ENCODE data around the gene CROT.

CROT gene

GRCh38 chr7:87341441-87341840 lies 4.0 kb upstream of the CROT start:
- no peak for DNase-seq (ENCODE audit: low read depth in 2 of 2)

- no peak for DNase-seq (ENCODE audit: low read depth in 2 of 2)
These were observed 3.2 kb upstream of the CROT start for GRCh38 chr7:87342231-87342630.

- DNase-seq (ENCODE audit: low read depth in 2 of 2) = no peak
These were observed 1.0 kb upstream of the CROT start for GRCh38 chr7:87344446-87344845.

DNA sequence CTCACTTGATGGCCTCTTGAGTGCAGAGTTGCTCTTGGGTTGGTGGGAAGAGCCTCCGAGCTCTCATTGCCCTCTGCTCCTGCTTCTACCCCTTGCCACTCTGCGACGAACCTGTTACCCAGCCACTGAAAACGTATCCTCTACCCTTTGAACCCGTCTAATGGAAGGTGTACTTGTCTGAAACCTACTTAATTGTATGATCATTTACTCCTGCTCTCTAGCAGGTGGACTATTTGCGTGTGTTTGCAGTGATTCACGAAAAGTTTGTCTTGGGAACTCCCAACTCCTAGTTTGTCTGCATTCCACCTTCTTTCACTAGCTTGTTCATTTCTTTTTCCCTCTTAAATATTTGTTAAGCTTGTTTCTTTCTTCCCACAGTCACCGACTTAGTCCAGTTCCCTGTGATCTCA lies 503 bp downstream of the CROT start:
- no peak for DNase-seq (ENCODE audit: low read depth in 2 of 2)

- no peak for DNase-seq (ENCODE audit: low read depth in 2 of 2)
These were observed 1.7 kb downstream of the CROT start for GRCh38 chr7:87347207-87347606.

GRCh38 chr7:87347664-87348063 lies 2.2 kb downstream of the CROT start:
- no peak for DNase-seq (ENCODE audit: low read depth in 2 of 2)

DNA sequence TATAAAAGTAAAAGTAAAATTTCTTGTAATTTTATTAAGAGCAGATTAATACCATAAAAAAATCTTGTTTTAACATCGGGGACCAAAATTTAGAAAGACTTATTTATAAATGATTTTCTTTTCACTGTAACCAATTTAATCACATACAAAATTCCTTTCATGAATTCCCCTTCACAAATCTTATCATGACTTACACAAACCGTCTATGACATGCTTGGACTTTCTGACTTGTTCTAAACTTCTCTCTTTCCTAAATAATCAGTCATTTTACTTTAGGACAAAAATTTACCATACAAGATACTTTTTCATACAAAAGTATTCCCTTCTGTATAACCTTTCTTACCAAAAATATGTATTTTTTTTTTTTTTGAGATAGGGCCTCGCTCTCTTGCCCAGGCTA lies 9.3 kb downstream of the CROT start:
- DNase-seq (ENCODE audit: low read depth in 2 of 2) = no peak

DNA sequence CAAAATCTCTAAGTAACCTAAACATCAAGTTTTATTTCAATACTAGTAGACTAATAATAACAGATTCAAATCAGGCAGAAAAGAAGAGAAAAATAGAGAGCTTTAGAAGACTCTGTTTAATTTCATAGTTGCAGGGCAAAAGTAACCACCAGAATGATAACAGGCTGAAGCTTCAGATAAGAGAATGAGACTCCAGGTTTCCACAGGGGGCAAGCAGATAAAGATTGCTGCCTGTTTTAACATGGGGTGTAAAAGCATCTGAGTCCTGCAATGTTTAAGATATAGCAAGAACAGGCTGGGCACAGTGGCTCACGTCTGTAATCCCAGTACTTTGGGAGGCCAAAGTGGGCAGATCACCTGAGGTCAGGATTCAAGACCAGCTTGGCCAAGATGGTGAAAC lies 11.0 kb downstream of the CROT start:
- no peak for DNase-seq (ENCODE audit: low read depth in 2 of 2)

DNA sequence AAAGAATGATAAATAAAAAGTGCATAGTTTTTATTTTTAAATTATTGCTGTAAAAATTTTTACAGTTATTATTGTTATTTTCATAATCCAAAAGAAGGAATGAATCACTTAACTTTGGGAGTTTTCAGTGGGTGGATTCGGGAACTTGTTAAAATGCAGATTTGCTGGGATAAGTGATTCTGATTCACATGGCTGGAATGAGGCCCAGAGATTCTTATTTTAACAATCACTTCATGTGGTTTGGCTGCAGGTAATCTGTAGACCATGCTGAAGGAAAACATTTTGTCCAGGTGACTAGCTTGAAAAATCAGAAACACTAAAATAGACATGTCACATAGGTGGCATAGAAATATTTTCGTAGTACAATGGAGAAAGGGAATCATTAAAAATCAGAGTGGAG lies 13.9 kb downstream of the CROT start:
- no peak for DNase-seq (ENCODE audit: low read depth in 2 of 2)

DNA sequence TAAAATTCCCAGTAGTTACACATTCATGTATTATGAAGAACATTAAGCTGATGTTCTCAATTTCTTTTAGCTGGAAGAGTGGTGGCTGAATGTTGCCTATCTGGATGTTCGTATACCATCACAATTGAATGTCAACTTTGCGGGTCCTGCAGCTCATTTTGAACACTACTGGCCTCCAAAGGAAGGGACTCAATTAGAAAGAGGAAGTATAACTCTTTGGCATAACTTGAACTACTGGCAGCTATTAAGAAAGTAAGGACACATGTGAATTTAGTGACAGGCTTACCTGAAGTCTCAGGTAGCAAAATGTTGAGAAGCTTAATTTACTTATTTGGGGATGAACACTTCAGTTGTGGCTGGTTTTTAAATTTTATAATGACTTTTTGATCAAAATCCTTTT lies 15.9 kb downstream of the CROT start:
- no peak for DNase-seq (ENCODE audit: low read depth in 2 of 2)

GRCh38 chr7:87363342-87363741 lies 17.9 kb downstream of the CROT start:
- DNase-seq (ENCODE audit: low read depth in 2 of 2) = no peak

DNA sequence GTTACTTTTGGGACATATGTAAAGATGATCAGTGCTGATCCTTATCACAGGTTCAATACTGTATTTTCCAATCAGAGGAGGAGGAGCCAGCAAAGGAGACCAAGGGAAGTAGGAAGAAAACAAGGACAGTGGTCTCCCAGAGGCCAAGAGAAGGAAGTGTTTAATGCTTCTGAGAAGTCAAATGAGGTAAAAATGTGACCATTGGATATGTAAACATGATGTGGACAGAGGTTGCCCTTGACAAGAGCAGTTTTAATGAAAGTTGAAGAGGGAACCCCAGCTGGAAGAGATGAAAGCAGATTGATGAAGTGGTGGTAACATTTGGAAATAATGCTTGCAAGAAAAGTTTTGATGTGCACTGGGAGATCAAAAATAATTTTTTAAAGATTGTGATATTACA lies 18.8 kb downstream of the CROT start:
- no peak for DNase-seq (ENCODE audit: low read depth in 2 of 2)

DNA sequence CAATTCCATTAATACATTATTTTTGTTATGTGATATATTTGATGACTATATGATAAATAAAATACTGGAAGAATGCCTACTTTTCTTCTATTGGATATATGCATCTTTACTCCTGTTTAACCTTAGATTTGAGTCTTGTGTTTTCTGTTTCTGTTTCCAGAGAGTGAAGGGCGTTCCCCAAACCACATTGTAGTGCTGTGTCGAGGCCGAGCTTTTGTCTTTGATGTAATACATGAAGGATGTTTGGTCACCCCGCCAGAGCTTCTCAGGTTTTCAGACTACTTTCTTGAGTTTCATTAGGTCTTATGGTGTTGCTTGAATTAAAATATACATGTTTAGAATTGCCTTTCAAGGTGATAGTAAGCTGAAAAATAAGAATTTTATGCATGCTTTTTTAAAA lies 23.8 kb downstream of the CROT start:
- DNase-seq (ENCODE audit: low read depth in 2 of 2) = no peak

GRCh38 chr7:87370660-87371180 lies 25.3 kb downstream of the CROT start:
- DNase-seq (ENCODE audit: low read depth in 2 of 2) = no peak

GRCh38 chr7:87375662-87376435 lies 30.4 kb downstream of the CROT start:
- no peak for DNase-seq (ENCODE audit: low read depth in 2 of 2)

GRCh38 chr7:87380905-87381304 lies 35.4 kb downstream of the CROT start:
- DNase-seq (ENCODE audit: low read depth in 2 of 2) = no peak

DNA sequence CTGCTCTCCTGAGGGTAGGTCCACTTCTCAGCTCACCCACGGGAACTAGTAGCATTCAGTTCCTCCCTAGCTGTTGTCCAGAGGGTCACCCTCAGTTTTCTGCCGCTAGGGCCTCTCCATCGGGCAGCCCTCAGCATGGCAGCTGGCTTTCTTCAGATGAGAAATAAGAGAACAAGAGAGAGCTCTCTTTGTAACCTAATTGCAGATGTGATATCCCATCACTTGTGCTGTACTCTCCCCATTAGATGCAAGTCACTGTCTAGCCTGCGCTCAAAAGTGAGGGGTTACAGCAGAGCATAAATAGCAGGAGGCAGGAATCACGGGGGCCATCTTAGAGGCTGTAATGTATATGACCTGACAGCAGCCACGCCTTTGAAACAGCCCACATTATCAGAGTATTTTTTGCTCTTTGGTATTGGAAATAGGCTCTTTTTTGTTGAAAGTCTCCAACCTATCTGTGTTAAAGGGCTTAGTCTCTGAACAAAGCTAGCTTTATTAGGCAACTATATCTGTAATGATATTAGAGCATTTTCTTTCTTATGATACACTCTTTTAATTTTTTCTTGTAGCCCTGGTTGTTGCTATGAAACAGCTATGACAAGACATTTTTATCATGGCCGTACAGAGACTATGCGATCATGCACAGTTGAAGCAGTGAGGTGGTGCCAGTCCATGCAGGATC lies 45.7 kb downstream of the CROT start:
- no peak for DNase-seq (ENCODE audit: low read depth in 2 of 2)

DNA sequence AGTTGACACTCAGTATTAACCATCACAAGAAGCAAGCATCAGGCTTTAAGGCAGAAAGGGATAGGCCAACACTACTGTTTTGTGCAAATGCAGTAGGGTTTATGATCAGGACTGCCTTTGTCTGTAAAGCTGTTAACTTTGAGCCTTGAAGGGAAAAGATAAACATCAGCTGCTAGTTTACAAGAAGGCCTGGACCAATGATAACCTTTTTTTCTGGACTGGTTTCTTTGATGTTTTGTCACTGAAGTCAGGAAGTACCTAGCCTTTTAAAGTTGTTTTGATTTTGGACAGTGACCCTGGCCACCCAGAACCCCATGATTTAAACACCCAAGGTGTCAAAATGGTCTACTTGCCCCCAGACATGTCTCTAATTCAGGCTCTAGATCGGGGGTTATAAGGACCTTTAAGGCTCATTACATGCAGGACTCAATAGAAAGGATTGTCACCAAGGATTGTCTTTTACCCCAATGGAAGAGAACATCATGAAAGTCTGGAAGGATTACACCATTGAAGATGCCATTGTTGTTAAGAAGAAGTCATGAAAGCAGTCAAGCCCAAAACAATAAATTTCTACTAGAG lies 50.1 kb downstream of the CROT start:
- no peak for DNase-seq (ENCODE audit: low read depth in 2 of 2)

GRCh38 chr7:87398446-87398845 lies 53.0 kb downstream of the CROT start:
- no peak for DNase-seq (ENCODE audit: low read depth in 2 of 2)

DNA sequence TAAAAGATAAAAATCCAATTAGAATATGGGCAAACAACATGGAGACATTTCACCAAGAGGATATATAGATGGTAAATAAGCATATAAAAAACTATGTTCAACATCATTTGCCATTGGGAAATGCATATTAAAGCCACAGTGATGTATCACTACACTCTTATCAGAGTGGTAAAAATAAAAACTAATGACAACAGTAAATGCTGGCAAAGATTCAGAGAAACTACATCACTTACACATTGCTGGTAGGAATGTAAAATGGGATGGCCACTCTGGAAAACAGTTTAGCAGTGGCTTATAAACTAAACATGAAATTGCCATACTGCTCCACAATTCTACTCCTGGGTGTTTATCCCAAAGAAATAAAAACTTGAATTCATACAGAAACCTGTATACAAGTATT lies 59.2 kb downstream of the CROT start:
- no peak for DNase-seq (ENCODE audit: low read depth in 2 of 2)

DNA sequence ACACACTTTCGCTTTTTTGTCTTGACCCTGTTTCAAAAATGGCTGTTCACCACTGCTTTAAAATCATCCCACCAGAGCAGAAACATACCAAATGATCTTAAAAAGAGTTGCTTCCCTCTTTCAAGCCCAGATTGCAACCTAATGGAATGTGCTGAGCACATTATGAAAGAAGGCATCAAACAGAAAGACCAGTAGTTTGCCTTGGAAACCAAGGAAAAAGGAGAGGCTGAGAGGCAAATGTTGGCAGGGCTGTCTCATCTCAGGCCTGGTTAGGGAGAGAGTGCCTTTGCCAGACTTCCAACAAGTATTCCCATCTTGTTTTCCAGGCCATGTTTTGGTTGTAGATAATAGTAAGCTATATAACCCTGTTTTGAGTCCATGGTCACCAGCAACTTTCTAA lies 65.7 kb downstream of the CROT start:
- DNase-seq (ENCODE audit: low read depth in 2 of 2) = no peak

DNA sequence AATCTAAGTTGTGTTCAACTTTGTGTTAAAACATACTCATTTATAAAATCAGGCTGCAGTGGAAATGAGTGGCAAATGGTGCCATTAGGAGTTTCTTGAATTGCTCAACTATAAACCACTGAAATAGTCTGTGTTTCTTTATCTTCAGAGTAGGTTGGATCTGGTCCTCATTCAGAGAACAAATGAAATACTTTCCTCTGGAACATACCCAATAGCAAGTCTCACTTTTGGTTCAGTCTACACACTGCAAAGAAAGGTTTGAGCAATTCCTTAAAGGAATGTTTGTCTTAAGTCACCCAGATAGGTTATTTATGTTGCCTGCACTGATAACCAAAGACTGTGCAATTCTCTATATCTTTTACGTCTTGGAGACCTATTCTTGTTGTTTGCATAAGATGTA lies 67.6 kb downstream of the CROT start:
- DNase-seq (ENCODE audit: low read depth in 2 of 2) = no peak
